Esophagus squamous epithelium (tissue), 5 donors: ENCODE data around the gene ZNF80. TPM values are rescaled to one million over a fixed set of nuclear protein-coding genes. Genes with fewer than 3 reads are reported as not detected.

Source experiments
- DNase-seq: peaks from one replicate; lab custom pipeline; 2025; lab: John Stamatoyannopoulos, UW
- H3K27ac ChIP-seq, 4 donors: fragments of 200-600 bp; sonication (generic); one replicate each; pipeline ENCODE4 v1.5.1; 2016 to 2019; ENCODE audit warnings: mild to moderate bottlenecking in 1 of 4
- H3K27me3 ChIP-seq, 4 donors: fragments of 200-600 bp; sonication (generic); 1 replicate in 3 of 4; 2 replicates in 1 of 4; pipeline versions ENCODE4 v1.5.1 to v1.6.0; 2017 to 2021; ENCODE audit warnings: antibody characterized with exemption in 1 of 4
- H3K36me3 ChIP-seq, 3 donors: fragments of 200-600 bp; sonication (generic); one replicate each; pipeline ENCODE4 v1.5.1; 2016 to 2019
- H3K4me1 ChIP-seq, 3 donors: fragments of 200-600 bp; sonication (generic); one replicate each; pipeline ENCODE4 v1.5.1; 2017 to 2019
- H3K4me3 ChIP-seq, 4 donors: fragments of 200-600 bp; sonication (generic); 1 replicate in 3 of 4; 2 replicates in 1 of 4; pipeline ENCODE4 v1.5.1; 2016 to 2019; ENCODE audit warnings: mild to moderate bottlenecking in 2 of 4, moderate library complexity in 1 of 4
- H3K9me3 ChIP-seq, 3 donors: fragments of 200-600 bp; sonication (generic); one replicate each; pipeline ENCODE4 v1.5.1; 2016 to 2019
- POLR2A ChIP-seq, 4 donors: fragments of 450-650 bp; IDR thresholded peaks; one replicate each; pipeline ENCODE4 v1.6.1; 2017; ENCODE audit warnings: antibody characterized with exemption in 4 of 4, mild to moderate bottlenecking in 4 of 4, moderate library complexity in 3 of 4
- WGBS, 2 donors: methylation state at CpG; one replicate each; pipeline ENCODE4 v1.1.5; 2018; 5-methylcytosine and 5-hydroxymethylcytosine counted together
- intact Hi-C: fragments of 100-400 bp; cut with DNase I; formaldehyde crosslinking; loops from one replicate; pipeline ENCODE4 v1.15.0; 2022
- total RNA-seq, 4 donors: library from RNA; depleted of rRNA; stranded (reverse); fragments of >200 nt; gene quantifications; one replicate each; pipeline ENCODE4 v1.1.0, GENCODE V29; 2016
- TF ChIP-seq, protein P1 (sequence below), 6 experiments: fragments of 450-650 bp in 4 of 6; fragments of 200-600 bp in 2 of 6; sonication (generic) in 2 of 6; IDR thresholded peaks; one replicate each; pipeline ENCODE4 v1.5.1; 2016 to 2019; ENCODE audit warnings: antibody characterized with exemption in 6 of 6, mild to moderate bottlenecking in 4 of 6, moderate library complexity in 4 of 6
- donor health status: DM: yes; HTN: yes; CAD: no.

Gene ZNF80
- total RNA-seq, 4 donors from 2014 or later, result 0.38 TPM; not detected in 3

DNA sequence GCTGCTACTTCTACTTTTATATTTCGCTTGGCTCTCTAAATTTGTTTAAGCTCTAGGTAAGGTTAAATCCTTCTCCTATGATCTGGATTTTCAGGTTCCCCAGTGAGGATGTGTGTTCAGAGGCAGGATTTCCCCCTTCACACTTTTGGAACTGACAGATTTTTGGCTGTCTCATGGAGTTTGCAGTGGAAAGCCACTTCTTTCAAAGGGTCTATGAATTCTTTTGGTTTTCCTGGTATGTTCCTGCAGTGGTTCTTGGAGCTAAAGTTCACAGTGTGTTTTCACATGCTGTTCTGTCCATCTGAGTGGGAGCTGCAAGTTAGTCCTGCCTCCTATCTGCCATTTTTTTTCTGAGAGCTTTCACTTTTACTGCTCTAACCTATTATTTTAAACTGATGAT lies 34.9 kb upstream of the ZNF80 start:
- intact Hi-C loops, result no loop called here
- no peaks in the 10 kb centered on the region for H3K36me3 ChIP-seq
- no peaks in the 10 kb centered on the region for H3K4me1 ChIP-seq
- TF ChIP-seq, protein P1, sequence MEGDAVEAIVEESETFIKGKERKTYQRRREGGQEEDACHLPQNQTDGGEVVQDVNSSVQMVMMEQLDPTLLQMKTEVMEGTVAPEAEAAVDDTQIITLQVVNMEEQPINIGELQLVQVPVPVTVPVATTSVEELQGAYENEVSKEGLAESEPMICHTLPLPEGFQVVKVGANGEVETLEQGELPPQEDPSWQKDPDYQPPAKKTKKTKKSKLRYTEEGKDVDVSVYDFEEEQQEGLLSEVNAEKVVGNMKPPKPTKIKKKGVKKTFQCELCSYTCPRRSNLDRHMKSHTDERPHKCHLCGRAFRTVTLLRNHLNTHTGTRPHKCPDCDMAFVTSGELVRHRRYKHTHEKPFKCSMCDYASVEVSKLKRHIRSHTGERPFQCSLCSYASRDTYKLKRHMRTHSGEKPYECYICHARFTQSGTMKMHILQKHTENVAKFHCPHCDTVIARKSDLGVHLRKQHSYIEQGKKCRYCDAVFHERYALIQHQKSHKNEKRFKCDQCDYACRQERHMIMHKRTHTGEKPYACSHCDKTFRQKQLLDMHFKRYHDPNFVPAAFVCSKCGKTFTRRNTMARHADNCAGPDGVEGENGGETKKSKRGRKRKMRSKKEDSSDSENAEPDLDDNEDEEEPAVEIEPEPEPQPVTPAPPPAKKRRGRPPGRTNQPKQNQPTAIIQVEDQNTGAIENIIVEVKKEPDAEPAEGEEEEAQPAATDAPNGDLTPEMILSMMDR (IDR thresholded peaks at IDR 0.05), result no peak
- TF ChIP-seq POLR2A (IDR thresholded peaks at IDR 0.05), result no peak
- 67 to 80% methylated on average over 1 of the region's 1 CpG for WGBS, 2 donors
- peaks cover 0 to 11% (median 0%) of the 10 kb centered on the region in 3 donors for H3K9me3 ChIP-seq
- no peak overlapping the region for H3K27ac ChIP-seq
- DNase-seq, result no peak
- H3K4me3 ChIP-seq, result no peak overlapping the region
- H3K27me3 ChIP-seq, result no peaks in the 10 kb centered on the region

DNA sequence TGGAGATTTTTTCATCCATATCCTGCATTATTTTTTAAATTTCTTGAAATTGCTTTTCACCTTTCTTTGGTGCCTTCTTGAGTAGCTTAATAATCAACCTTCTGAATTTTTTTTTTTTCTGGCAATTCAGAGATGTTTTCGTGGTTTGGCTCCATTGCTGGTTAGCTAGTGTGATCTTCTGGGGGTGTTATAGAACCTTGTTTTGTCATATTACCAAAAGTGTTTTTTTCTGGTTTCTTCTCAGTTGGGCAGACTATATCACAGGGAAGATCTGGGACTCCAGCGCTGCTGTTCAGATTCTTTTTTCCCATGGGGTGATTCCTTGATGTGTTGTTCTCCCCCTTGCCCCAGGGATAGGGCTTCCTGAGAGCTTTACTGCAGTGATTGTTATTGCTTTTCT lies 32.6 kb upstream of the ZNF80 start:
- no peak overlapping the region for H3K27ac ChIP-seq
- no peaks in the 10 kb centered on the region for H3K27me3 ChIP-seq
- no peak for TF ChIP-seq POLR2A (IDR thresholded peaks at IDR 0.05)
- TF ChIP-seq, protein P1 (IDR thresholded peaks at IDR 0.05), result no peak
- no peak for DNase-seq
- intact Hi-C loops, result no loop called here
- H3K36me3 ChIP-seq, result no peaks in the 10 kb centered on the region
- H3K4me1 ChIP-seq, result no peaks in the 10 kb centered on the region
- no peak overlapping the region for H3K4me3 ChIP-seq
- H3K9me3 ChIP-seq, result peaks cover 0 to 11% (median 0%) of the 10 kb centered on the region in 3 donors
- 50 to 85% methylated on average over 1 to 2 of the region's 2 CpGs for WGBS, 2 donors

- Histone ChIP-seq H3K4me1 (no peaks in the 10 kb centered on the region), H3K27me3 (no peaks in the 10 kb centered on the region), H3K4me3 (no peak overlapping the region), H3K9me3 (peaks cover 0 to 12% (median 0%) of the 10 kb centered on the region in 3 donors), H3K36me3 (no peaks in the 10 kb centered on the region), H3K27ac (no peak overlapping the region)
- intact Hi-C loops, result no loop called here
- no peak for DNase-seq
- TF ChIP-seq, protein P1 (IDR thresholded peaks at IDR 0.05), result no peak
- TF ChIP-seq POLR2A (IDR thresholded peaks at IDR 0.05), result no peak
Measured at GRCh38 chr3:114260152-114260551, 22.8 kb upstream of the ZNF80 start.

DNA sequence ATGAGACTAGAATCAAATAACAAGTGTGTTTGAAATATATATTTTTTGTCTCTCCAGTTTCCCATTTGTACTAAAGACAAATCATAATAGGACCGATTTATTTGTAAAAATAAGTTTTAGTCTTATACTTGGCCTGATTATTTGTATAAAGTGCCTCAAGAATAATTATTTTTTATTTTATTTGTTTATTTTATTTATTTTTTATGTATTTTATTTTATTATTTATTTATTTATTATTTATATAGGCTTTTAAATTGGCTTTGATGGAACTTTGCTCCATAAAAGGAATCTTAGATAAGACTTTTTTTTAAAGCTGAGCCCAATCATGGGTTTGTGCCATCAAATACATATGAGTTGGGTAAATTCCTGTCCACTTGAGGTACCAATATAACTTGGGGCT lies 22.2 kb upstream of the ZNF80 start:
- Histone ChIP-seq H3K36me3 (no peaks in the 10 kb centered on the region), H3K4me3 (no peak overlapping the region), H3K9me3 (peaks cover 0 to 12% (median 0%) of the 10 kb centered on the region in 3 donors), H3K27me3 (no peaks in the 10 kb centered on the region), H3K4me1 (no peaks in the 10 kb centered on the region), H3K27ac (no peak overlapping the region)
- 81 to 83% methylated on average over 1 of the region's 1 CpG for WGBS, 2 donors
- TF ChIP-seq, protein P1 (IDR thresholded peaks at IDR 0.05), result no peak
- TF ChIP-seq POLR2A (IDR thresholded peaks at IDR 0.05), result no peak
- intact Hi-C loops, result no loop called here
- DNase-seq, result no peak

DNA sequence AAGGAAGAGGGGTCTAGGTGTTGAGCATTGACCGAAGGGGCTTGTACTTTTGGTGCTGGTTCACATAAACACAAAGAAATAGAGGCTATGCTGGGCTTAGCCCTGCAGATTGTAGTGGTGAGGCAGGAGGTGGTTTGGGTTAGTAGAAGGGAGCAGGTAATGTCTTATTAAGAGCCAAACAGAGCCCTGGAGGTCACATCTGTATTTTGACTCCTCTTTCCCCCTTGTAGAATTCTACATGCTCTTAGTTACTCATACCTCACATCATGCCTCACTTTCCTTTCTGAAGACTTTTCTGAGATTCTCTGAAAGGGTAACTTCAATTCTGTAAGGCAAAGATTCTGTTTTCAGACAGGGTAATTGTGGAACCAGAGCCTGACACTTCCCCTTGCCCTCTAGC lies 16.1 kb upstream of the ZNF80 start:
- intact Hi-C loops, result no loop called here

More for the DNA sequence above, 16.1 kb upstream of the ZNF80 start:
- Histone ChIP-seq H3K36me3 (no peaks in the 10 kb centered on the region), H3K27me3 (no peaks in the 10 kb centered on the region), H3K9me3 (peaks cover 0 to 6% (median 0%) of the 10 kb centered on the region in 3 donors), H3K4me3 (no peak overlapping the region), H3K27ac (no peak overlapping the region), H3K4me1 (no peaks in the 10 kb centered on the region)
- TF ChIP-seq, protein P1 (IDR thresholded peaks at IDR 0.05), result no peak
- no peak for TF ChIP-seq POLR2A (IDR thresholded peaks at IDR 0.05)
- no peak for DNase-seq
- WGBS, 2 donors, result 64 to 78% methylated on average over 1 of the region's 1 CpG
